ENCODE results near the gene DIRAS1. TPM values are rescaled to one million over a fixed set of nuclear protein-coding genes. Genes with fewer than 3 reads are reported as not detected.

Gene DIRAS1
- total RNA-seq, 1 experiment from 2014 or later = 0.17 TPM

DNA sequence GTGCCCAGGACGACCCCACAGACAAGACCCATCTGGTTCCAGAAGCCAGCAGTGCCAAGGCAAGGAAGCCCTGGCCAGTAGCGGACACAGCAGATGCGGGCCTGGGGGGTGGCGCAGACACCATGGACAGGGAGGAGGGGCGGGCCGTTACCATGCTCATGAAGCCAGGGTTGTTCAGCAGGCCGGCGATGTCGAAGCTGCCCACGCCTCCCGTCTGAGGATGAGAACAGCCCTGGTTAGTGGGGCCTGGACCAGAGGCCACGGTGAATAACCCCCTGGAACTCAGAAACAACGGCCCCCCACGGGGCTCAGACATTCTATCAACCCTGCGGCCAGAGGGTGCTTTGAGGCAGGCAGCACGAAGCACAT, 40.1 kb upstream of the DIRAS1 start:
- H3K27me3 Mint-ChIP-seq (ENCODE audit: unreplicated experiment) = no peaks in the 10 kb centered on the region
- no peaks in the 10 kb centered on the region for H3K4me1 Mint-ChIP-seq (ENCODE audit: low read depth, unreplicated experiment)
- BruUV-seq (replicated peaks) = no TSS peak
- no peak overlapping the region for H3K4me3 Mint-ChIP-seq (ENCODE audit: low read depth, unreplicated experiment)
- DNase-seq = no peak
- TF ChIP-seq, protein P1, sequence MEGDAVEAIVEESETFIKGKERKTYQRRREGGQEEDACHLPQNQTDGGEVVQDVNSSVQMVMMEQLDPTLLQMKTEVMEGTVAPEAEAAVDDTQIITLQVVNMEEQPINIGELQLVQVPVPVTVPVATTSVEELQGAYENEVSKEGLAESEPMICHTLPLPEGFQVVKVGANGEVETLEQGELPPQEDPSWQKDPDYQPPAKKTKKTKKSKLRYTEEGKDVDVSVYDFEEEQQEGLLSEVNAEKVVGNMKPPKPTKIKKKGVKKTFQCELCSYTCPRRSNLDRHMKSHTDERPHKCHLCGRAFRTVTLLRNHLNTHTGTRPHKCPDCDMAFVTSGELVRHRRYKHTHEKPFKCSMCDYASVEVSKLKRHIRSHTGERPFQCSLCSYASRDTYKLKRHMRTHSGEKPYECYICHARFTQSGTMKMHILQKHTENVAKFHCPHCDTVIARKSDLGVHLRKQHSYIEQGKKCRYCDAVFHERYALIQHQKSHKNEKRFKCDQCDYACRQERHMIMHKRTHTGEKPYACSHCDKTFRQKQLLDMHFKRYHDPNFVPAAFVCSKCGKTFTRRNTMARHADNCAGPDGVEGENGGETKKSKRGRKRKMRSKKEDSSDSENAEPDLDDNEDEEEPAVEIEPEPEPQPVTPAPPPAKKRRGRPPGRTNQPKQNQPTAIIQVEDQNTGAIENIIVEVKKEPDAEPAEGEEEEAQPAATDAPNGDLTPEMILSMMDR (IDR thresholded peaks at IDR 0.05; ENCODE audit: unreplicated experiment) = no peak
- no peaks in the 10 kb centered on the region for H3K9me3 Mint-ChIP-seq (ENCODE audit: low read depth, unreplicated experiment)
- CTCF ChIA-PET = no interaction called here
- peaks cover 45% of the 10 kb centered on the region for H3K36me3 Mint-ChIP-seq (ENCODE audit: insufficient read depth, unreplicated experiment)
- intact Hi-C loops (cut with micrococcal nuclease; ENCODE audit: unreplicated experiment) = no loop called here
- no peak overlapping the region for H3K27ac Mint-ChIP-seq (ENCODE audit: unreplicated experiment)

DNA sequence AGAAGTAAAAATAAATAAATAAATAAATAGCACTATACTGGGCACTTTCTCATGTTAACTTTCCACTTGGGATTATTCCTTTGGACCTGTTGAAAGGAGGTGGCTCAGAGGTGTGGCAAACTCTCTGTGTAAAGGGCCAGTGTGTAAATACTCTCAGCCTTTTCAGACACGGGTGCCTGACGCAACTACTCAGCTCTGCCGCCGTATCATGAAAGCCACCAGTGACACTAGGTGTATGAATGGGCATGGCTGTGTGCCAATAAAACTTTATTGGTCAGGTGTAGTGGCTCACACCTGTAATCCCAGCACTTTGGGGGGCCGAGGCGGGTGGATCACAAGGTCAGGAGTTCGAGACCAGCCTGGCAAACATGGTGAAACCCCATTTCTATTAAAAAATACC, 38.8 kb upstream of the DIRAS1 start:
- H3K4me1 Mint-ChIP-seq (ENCODE audit: low read depth, unreplicated experiment) = no peaks in the 10 kb centered on the region
- H3K27me3 Mint-ChIP-seq (ENCODE audit: unreplicated experiment) = no peaks in the 10 kb centered on the region
- no TSS peak for BruUV-seq (replicated peaks)
- no peaks in the 10 kb centered on the region for H3K9me3 Mint-ChIP-seq (ENCODE audit: low read depth, unreplicated experiment)
- no peak overlapping the region for H3K4me3 Mint-ChIP-seq (ENCODE audit: low read depth, unreplicated experiment)
- CTCF ChIA-PET = no interaction called here
- peaks cover 49% of the 10 kb centered on the region for H3K36me3 Mint-ChIP-seq (ENCODE audit: insufficient read depth, unreplicated experiment)
- intact Hi-C loops (cut with micrococcal nuclease; ENCODE audit: unreplicated experiment) = no loop called here
- no peak overlapping the region for H3K27ac Mint-ChIP-seq (ENCODE audit: unreplicated experiment)
- DNase-seq = no peak
- TF ChIP-seq, protein P1 (IDR thresholded peaks at IDR 0.05; ENCODE audit: unreplicated experiment) = no peak

DNA sequence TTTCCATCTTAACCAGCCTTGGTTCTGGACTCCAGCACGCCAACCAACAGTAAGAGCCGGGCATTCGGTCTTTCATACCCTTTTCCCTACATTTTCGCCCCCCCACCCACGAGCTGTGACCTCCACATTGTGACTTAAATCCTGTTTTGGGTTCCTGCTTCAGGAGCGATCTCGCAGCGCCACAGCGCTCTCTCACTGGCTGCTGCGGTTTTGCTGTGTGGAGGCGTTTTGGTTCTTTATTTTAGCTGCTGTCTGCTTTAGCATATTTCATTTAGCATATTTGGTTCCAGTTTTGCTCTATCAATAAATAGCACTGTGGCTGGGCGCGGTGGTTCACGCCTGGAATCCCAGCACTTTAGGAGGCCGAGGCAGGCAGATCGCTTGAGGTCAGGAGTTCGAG, 38.2 kb upstream of the DIRAS1 start:
- H3K4me3 Mint-ChIP-seq (ENCODE audit: low read depth, unreplicated experiment) = no peak overlapping the region
- DNase-seq = no peak
- no peaks in the 10 kb centered on the region for H3K4me1 Mint-ChIP-seq (ENCODE audit: low read depth, unreplicated experiment)
- H3K36me3 Mint-ChIP-seq (ENCODE audit: insufficient read depth, unreplicated experiment) = peaks cover 50% of the 10 kb centered on the region
- TF ChIP-seq, protein P1 (IDR thresholded peaks at IDR 0.05; ENCODE audit: unreplicated experiment) = no peak
- intact Hi-C loops (cut with micrococcal nuclease; ENCODE audit: unreplicated experiment) = no loop called here
- no TSS peak for BruUV-seq (replicated peaks)
- H3K27ac Mint-ChIP-seq (ENCODE audit: unreplicated experiment) = no peak overlapping the region
- no peaks in the 10 kb centered on the region for H3K9me3 Mint-ChIP-seq (ENCODE audit: low read depth, unreplicated experiment)
- CTCF ChIA-PET = interaction anchor here (0.7 kb wide), 1 partner anchor 161 kb away, joined by 3 read pairs; no protein-coding TSS in a partner anchor
- no peaks in the 10 kb centered on the region for H3K27me3 Mint-ChIP-seq (ENCODE audit: unreplicated experiment)

DNA sequence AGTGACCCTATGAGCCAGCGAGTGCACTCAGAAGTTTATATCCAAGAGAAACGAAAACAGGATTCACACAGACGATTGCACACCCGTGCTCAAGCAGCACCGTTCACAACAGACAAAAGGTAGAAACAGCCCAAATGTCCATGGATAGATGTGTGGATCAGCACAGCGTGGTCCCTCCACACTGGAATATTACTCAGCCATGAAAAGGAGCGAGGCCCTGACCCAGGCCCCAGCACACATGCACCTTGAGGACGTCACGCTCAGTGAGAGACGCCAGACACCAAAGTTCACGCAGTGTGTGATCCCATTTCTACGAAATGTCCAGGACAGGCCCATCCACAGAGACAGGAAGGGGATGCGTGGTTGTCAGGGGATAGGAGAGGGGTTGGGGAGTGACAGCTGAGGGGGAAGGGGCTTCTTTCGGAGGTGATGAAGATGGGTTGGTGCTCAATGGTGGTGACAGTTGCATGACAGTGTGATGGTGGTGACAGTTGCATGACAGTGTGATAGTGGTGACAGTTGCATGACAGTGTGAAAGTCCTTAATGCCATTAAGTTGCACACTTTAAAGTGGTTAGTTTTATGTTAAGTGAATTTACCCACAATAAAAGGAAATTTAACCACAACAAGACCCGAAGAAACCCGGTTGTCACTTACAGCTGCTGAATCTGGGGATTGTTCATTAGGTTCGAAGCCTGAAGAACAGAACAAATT, 37.6 kb upstream of the DIRAS1 start:
- Mint-ChIP-seq H3K9me3 (ENCODE audit: low read depth, unreplicated experiment) (no peaks in the 10 kb centered on the region), H3K36me3 (ENCODE audit: insufficient read depth, unreplicated experiment) (peaks cover 50% of the 10 kb centered on the region), H3K4me3 (ENCODE audit: low read depth, unreplicated experiment) (no peak overlapping the region), H3K27me3 (ENCODE audit: unreplicated experiment) (no peaks in the 10 kb centered on the region), H3K4me1 (ENCODE audit: low read depth, unreplicated experiment) (no peaks in the 10 kb centered on the region), H3K27ac (ENCODE audit: unreplicated experiment) (no peak overlapping the region)
- no TSS peak for BruUV-seq (replicated peaks)
- CTCF ChIA-PET = interaction anchor here (0.7 kb wide), 1 partner anchor 161 kb away, joined by 3 read pairs; no protein-coding TSS in a partner anchor
- intact Hi-C loops (cut with micrococcal nuclease; ENCODE audit: unreplicated experiment) = no loop called here
- DNase-seq = no peak
- TF ChIP-seq, protein P1 (IDR thresholded peaks at IDR 0.05; ENCODE audit: unreplicated experiment) = no peak

Measured in Calu3 (cell line).